ENCODE results near the gene NRROS.
"Not testable (repeated sequence)": the region's sequence is repeated elsewhere in the genome, so short reads cannot be mapped to it uniquely, and the experiment has no call there.

The NRROS gene

DNA sequence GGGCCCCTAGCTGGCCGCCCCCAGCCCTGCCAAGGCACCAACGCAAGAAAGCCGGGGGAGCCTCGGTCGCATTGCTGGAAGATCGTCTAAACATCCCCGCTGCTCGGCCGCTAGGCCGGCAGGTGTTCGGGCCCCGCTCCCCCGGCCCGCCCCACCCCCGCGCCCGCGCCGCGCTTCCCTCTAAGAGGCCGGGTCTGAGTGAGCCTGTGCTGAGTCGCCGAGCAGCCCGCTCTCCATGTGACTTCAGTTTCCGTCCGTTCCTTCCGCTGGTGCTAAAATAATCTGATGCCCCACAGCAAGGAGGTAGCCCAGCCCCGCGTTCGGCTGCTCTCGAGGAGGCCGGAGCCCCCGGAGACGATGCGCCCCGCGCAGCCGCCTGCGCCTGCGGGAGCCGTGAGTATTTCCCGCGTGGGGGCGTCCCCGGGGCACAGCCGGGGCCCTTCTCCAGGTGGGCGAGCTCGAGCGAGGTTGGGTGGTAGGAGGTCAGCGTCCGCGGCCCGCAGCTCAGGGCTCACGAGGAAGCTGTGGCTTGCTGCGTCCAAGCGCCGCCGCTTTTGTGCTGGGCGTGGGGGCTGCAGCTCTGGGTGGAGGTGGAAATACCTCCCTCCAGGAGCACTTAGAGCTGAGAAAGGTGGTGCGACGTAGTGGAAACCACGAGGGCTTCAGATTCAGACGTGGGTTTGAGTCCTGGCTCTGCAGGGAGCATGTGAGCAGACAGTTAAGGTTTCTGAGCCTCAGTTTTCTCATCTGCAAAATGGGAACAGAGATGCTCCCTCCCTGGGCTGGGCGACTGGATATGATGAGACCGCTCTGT lies at the start of gene NRROS:
Gene NRROS (plus strand): TSS at position 212 of the 814 bp plus-strand sequence. CDS start 14,846 bp downstream, outside the sequence.
- H3K27me3 Mint-ChIP-seq: no peaks in the 10 kb centered on the region
- H3K4me1 Mint-ChIP-seq (ENCODE audit: low read depth): peaks cover 75% of the 10 kb centered on the region
- no peaks in the 10 kb centered on the region for H3K9me3 Mint-ChIP-seq
- H3K36me3 Mint-ChIP-seq (ENCODE audit: low read depth): peaks cover 25% of the 10 kb centered on the region
- H3K4me3 Mint-ChIP-seq: peak within 1 kb of the TSS; percentile 91
- peak within 1 kb of the TSS; percentile 96 for H3K27ac Mint-ChIP-seq

DNA sequence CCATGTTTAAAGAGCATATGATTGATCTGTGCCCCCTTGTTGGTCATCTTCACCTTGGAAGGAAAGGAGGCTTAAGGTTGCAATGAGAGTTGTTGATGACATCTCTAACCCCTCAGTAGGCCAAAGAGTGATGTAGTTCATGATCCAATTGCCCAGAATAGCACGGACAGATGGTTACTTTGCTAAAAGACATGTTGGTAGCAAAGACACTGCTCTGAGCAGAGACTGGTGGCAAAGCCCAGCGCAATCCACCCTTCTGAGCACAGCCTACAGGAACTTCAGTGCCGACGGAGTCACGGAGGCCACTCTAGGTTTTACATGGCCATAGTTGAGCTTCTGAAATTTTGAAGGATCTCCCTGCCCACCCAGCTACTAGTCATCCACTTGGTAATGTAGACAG lies 49.2 kb upstream of the NRROS start:
- Mint-ChIP-seq H3K27me3 (peaks cover 3% of the 10 kb centered on the region), H3K9me3 (no peaks in the 10 kb centered on the region), H3K4me3 (no peak overlapping the region), H3K27ac (no peak overlapping the region), H3K4me1 (ENCODE audit: low read depth) (no peaks in the 10 kb centered on the region), H3K36me3 (ENCODE audit: low read depth) (peaks cover 17% of the 10 kb centered on the region)

DNA sequence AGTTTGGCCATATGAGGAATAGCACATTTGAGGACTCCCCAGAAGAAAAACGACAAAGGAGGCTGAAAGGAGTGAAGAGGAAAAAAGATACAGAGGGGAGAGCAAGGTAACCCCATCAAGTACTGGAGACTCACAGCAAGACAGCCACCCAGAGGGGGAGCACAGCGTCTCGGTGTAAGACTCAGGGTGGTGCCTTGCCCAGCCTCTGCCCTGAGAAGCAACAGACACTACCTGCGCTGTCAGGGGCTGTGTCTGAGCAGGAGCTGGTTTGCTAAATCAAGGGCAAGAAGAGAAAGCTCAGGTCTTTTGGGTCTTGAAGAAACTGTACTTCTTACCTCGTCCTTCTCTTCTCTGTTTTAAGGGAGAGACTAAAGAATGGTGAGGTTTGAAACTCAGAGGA lies 43.1 kb upstream of the NRROS start:
- H3K9me3 Mint-ChIP-seq: no peaks in the 10 kb centered on the region
- no peak overlapping the region for H3K4me3 Mint-ChIP-seq
- no peaks in the 10 kb centered on the region for H3K36me3 Mint-ChIP-seq (ENCODE audit: low read depth)
- no peak overlapping the region for H3K27ac Mint-ChIP-seq
- peaks cover 25% of the 10 kb centered on the region for H3K27me3 Mint-ChIP-seq
- peaks cover 10% of the 10 kb centered on the region for H3K4me1 Mint-ChIP-seq (ENCODE audit: low read depth)

DNA sequence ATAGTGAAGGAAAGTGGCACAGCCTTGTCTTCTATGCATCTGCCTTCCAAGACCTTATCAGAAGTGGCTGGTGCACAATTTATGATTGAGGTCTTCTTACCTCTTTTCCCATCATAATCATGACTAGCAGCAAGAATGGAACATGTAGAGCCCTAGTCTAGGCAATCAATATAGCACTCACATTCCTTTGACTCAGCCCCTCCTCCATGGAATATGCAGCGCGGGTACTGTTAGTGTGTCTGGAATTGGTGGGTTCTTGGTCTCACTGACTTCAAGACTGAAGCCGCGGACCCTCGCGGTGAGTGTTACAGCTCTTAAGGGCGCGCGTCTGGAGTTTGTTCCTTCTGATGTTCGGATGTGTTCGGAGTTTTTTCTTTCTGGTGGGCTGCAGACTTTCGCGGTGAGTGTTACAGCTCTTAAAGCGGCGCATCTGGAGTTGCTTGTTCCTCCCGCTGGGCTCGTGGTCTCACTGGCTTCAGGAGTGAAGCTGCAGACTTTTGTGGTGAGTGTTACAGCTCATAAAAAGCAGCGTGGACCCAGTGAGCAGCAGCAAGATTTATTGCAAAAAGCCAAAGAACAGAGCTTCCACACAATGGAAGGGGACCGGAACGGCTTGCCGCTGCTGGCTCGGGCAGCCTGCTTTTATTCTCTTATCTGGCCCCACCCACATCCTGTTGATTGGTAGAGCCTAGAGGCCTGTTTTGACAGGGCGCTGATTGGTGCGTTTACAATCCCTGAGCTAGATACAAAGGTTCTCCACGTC lies 41.3 kb upstream of the NRROS start:
- H3K9me3 Mint-ChIP-seq; H3K36me3 Mint-ChIP-seq (ENCODE audit: low read depth); H3K27ac Mint-ChIP-seq: not testable (repeated sequence)
- Mint-ChIP-seq H3K27me3 (peaks cover 25% of the 10 kb centered on the region), H3K4me3 (peak overlapping the region; percentile 80), H3K4me1 (ENCODE audit: low read depth) (peaks cover 10% of the 10 kb centered on the region)

DNA sequence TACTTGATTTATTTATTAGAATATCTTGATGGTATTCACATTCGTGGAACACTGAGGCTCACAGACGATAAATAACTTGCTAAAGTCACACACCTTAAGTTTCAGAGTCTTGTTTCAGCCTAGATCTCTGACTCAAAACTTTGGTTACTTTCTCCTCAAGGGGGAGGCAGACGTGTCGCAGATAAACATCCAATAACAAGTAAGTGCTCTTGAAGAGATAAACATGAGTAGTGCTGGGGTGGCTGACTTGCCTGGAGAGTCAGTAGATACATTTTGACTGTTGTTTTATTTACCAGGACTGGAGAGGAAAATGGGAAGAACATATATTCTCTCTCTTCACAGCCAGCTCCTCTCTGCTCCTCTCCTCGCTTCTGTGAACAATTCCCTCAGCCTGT lies 39.8 kb upstream of the NRROS start:
- Mint-ChIP-seq H3K4me1 (ENCODE audit: low read depth) (peaks cover 15% of the 10 kb centered on the region), H3K4me3 (no peak overlapping the region), H3K27me3 (peaks cover 25% of the 10 kb centered on the region), H3K27ac (no peak overlapping the region), H3K9me3 (no peaks in the 10 kb centered on the region), H3K36me3 (ENCODE audit: low read depth) (no peaks in the 10 kb centered on the region)

DNA sequence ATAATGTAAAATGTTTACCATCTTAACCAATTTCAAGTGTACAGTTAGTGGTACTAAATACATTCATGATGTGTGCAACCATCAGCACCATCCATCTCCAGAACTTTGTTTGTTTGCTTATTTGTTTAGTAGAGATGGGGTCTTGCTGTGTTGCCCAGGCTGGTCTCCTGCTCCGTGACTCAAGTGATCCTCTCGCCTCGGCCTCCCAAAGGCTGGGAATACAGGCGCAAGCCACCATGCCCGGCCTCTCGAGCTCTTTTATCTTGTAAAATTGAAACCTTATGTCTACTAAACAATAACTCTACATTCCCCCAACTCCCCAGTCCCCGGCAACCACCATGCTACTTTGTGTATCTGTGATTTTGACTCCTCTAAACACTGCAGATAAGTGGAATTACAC lies 39.1 kb upstream of the NRROS start:
- Mint-ChIP-seq H3K4me3 (no peak overlapping the region), H3K27me3 (peaks cover 21% of the 10 kb centered on the region), H3K36me3 (ENCODE audit: low read depth) (no peaks in the 10 kb centered on the region), H3K27ac (no peak overlapping the region), H3K9me3 (no peaks in the 10 kb centered on the region), H3K4me1 (ENCODE audit: low read depth) (peaks cover 16% of the 10 kb centered on the region)

DNA sequence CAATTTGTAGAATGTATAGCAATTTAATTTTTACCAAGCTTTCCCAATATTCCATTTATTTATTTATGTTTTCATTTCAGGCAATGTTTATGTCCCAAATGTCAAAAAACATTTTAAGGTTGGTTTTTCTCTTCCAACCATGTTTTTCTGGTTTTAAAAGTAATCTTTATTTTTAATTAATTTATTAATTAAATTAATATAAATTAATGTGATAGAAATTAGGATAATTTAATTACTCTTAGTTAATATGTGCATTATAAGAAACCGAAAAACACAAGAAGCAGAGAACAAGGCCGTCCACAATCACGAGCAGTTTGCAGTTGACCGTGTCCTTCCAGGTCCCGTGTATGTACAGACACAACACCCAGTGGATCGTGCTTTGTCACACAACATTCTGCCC lies 36.8 kb upstream of the NRROS start:
- Mint-ChIP-seq H3K4me1 (ENCODE audit: low read depth) (peaks cover 16% of the 10 kb centered on the region), H3K9me3 (no peaks in the 10 kb centered on the region), H3K27ac (no peak overlapping the region), H3K27me3 (peaks cover 5% of the 10 kb centered on the region), H3K4me3 (no peak overlapping the region), H3K36me3 (ENCODE audit: low read depth) (no peaks in the 10 kb centered on the region)

DNA sequence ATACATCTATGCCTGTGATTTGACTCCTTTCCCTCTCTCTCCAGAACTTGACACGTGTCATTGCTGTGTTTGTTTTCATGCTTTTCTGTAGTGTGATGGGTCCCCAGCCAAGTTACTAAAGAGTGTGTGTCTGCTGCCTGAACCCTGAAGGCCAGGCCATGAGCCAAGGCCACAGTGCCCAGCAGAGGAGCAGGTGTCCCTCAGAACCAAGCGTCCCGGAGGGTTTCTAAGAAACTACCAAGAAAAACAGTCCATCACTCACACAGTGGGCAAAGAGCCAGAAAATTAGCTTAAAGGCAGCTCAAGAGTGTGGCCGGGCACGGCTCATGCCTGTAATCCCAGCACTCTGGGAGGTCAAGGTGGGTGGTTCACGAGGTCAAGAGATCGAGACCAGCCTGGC lies 35.8 kb upstream of the NRROS start:
- Mint-ChIP-seq H3K27ac (no peak overlapping the region), H3K36me3 (ENCODE audit: low read depth) (no peaks in the 10 kb centered on the region), H3K4me1 (ENCODE audit: low read depth) (peaks cover 6% of the 10 kb centered on the region), H3K27me3 (no peaks in the 10 kb centered on the region), H3K9me3 (no peaks in the 10 kb centered on the region), H3K4me3 (no peak overlapping the region)

DNA sequence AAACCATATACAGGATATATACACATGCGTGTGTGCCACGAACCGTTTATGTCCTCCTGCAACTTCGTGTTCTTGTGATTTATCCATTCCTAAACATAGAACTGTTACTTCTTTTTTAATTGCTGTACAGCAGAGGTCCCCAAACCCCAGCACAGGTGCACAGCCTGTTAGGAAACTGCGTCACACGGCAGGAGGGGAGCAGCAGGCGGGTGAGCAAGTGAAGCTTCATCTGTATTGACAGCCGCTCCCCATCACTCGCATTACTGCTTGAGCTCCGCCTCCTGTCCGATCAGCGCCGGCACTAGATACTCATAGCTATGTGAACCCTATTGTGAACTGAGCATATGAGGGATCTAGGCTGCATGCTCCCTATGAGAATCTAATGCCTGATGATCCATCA lies 34.9 kb upstream of the NRROS start:
- Mint-ChIP-seq H3K27ac (no peak overlapping the region), H3K4me1 (ENCODE audit: low read depth) (peaks cover 11% of the 10 kb centered on the region), H3K36me3 (ENCODE audit: low read depth) (no peaks in the 10 kb centered on the region), H3K9me3 (no peaks in the 10 kb centered on the region), H3K27me3 (no peaks in the 10 kb centered on the region), H3K4me3 (no peak overlapping the region)

DNA sequence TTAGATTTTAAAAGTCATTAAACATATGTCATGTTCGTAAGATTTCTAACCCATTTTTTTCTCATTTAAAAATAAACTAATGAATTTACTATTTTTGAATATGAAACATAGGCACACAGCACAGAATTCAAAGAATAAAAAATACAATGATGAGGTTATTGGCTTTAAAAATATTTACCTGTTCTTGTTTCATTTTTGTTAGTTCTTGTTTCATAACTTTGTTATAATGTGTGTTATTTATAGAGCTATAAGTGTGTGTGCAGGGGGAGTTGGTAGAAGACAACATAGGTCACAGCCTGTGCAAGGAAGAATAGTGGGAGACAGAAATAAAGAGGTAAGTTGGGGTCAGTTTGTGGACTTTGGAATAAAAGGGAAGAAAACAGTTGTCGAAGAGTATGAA lies 30.8 kb upstream of the NRROS start:
- Mint-ChIP-seq H3K9me3 (no peaks in the 10 kb centered on the region), H3K4me1 (ENCODE audit: low read depth) (peaks cover 36% of the 10 kb centered on the region), H3K27me3 (no peaks in the 10 kb centered on the region), H3K4me3 (no peak overlapping the region), H3K36me3 (ENCODE audit: low read depth) (no peaks in the 10 kb centered on the region), H3K27ac (no peak overlapping the region)

DNA sequence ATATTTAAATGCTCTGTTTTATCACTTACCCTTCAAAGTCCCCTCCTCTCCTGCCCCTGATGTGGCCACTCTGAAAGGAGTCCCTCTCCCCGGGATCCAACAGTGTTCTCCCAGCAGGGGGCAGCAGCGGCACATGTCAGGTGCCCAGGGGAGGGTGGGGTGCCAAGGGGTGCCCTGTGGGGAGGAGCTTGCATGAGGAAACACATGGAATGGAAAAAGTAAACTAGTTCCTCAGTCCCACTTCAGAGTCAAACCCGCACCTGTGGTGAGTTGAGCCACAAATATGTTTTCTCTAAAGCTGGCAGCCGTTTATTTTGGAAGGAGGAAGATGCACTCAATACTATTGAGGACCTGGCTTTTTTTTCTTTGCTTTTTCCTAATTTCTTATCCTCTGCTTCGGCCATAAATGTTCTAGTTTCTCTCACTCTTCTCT lies 30.1 kb upstream of the NRROS start:
- Mint-ChIP-seq H3K4me3 (peak overlapping the region; percentile 72), H3K27me3 (no peaks in the 10 kb centered on the region), H3K36me3 (ENCODE audit: low read depth) (no peaks in the 10 kb centered on the region), H3K9me3 (no peaks in the 10 kb centered on the region), H3K4me1 (ENCODE audit: low read depth) (peaks cover 35% of the 10 kb centered on the region), H3K27ac (peak overlapping the region; percentile 87)

DNA sequence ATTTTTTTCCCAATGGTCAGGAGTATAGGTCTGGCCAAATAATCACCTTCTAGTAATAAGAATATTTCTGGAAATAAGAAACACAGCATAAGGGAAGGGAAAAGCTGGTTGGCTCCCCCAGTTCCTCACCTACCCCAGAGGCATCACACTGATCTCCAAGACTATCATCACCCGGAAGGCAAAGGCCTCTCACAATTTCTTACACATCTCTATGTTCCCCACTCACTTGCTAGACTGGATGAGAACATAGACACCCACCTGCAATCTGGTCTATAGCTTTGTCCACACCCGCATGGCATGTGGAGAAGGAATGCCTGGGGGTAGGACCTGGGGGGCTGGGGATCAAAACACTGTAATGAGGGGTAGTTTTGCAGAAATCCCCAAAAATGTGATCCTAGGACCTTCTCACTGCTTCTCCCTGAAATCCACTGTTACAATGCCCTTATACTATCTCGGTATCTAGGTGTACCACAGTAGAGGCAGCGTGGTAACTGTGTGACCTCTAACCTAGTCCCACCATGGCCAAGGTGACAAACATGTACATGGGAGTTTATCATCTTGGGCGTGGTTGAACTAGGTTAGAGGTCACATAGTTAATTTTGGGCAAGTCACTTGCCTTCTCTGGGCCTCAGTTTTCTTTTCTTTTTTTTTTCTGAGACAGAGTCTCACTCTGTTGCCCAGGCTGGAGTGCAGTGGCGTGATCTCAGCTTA lies 29.5 kb upstream of the NRROS start:
- H3K27ac Mint-ChIP-seq: peak overlapping the region; percentile 87
- no peaks in the 10 kb centered on the region for H3K9me3 Mint-ChIP-seq
- H3K4me3 Mint-ChIP-seq: peak overlapping the region; percentile 72
- H3K27me3 Mint-ChIP-seq: no peaks in the 10 kb centered on the region
- H3K4me1 Mint-ChIP-seq (ENCODE audit: low read depth): peaks cover 31% of the 10 kb centered on the region
- no peaks in the 10 kb centered on the region for H3K36me3 Mint-ChIP-seq (ENCODE audit: low read depth)

DNA sequence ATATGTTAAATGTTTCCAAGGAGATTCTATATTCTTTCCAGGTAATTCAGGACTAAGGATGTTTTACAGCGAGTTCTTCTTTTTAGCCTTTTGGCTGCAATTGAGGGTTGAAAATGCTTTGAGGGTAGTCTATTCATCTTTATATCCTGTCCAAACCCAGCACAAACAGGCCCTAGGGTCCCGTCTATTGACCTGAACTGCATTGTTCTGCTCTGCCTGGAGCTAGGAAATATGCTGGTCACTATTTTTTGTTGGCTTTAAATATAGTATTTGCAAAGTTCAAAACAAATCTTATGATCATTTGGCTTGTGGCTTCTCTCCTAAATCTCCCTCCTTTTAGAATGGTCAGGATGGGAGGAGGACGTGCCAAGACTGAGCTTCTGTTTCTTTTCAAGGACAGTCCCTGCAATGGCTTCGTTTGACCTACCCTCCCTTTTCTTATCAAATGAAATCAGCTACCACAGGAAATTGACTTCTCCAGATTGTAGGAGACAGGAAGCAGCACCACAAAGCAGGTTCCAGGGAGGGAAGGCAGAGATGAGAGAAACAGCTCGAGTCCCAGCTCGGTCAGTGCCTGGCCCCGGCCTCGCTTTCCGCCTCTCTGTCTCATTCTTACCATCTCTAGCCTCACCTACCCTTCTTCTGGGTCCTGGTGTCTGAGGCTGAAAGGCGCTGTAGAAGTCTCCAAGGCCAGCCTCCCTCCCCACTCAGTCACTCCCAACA lies 27.6 kb upstream of the NRROS start:
- Mint-ChIP-seq H3K4me3 (no peak overlapping the region), H3K27ac (peak overlapping the region; percentile 68), H3K27me3 (no peaks in the 10 kb centered on the region), H3K36me3 (ENCODE audit: low read depth) (no peaks in the 10 kb centered on the region), H3K9me3 (no peaks in the 10 kb centered on the region), H3K4me1 (ENCODE audit: low read depth) (peaks cover 31% of the 10 kb centered on the region)

DNA sequence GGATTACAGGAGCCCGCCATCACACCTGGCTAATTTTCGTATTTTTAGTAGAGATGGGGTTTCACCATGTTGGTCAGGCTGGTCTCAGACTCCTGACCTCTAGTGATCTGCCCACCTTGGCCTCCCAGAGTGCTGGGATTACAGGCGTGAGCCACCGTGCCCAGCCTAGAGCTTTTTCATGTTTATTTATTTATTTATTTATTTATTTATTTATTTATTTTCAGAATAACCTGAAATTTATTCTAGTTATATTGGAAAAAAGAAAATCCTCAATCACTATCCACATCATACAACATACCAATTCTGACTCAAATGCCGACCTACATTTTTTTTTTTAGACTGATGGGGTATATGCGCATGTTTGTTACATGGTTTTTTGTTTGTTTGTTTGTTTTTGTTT lies 24.3 kb upstream of the NRROS start:
- not testable (repeated sequence) for H3K4me3 Mint-ChIP-seq; H3K27ac Mint-ChIP-seq; H3K36me3 Mint-ChIP-seq (ENCODE audit: low read depth); H3K27me3 Mint-ChIP-seq; H3K9me3 Mint-ChIP-seq
- peaks cover 29% of the 10 kb centered on the region for H3K4me1 Mint-ChIP-seq (ENCODE audit: low read depth)

Measured in stimulated activated naive CD8-positive, alpha-beta T cell treated with anti-CD3 and anti-CD28 coated beads, Interleukin-15, Interleukin-2, amounts not matched to agents 100 ng/mL and 50 ng/mL, for 24 hours (primary cell).